ENCODE data around the gene FHIT. TPM values are rescaled to one million over a fixed set of nuclear protein-coding genes. Genes with fewer than 3 reads are reported as not detected.

The FHIT gene
- total and polyA plus RNA-seq, 2 of the 4 experiments (the other 2 are of a cell fraction) = 0.07 TPM; not detected in 1

DNA sequence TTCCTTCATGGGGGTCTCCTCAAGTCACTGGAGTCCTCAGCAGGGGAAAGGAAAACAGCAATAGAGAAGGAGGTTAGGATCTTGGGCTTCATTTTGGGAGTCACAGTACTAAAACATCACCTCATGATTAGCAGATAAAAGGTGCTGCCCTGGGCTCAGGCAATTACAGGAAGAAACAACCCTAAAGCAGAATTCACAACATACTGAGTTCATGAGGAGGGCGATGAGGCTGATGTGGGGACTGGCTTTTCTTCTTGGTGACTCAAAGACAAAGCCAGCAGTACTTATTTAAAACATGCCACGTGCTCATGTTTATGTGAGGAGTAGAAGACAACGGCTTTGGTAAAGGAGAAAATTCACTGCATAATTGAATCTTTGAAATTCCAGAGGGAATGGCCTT, 1379.1 kb downstream of the FHIT start:
- CTCF ChIA-PET = no interaction called here
- BruUV-seq (replicated peaks) = no TSS peak

More for the DNA sequence above, 1379.1 kb downstream of the FHIT start:
- Histone ChIP-seq H3K14ac (replicated peaks; ENCODE audit: low read depth, low read length) (no peak overlapping the region), H3K27ac (ENCODE audit: insufficient read depth, low read length) (no peak overlapping the region), H2AFZ (replicated peaks; ENCODE audit: low read length, poor library complexity) (no peak overlapping the region), H3K23ac (ENCODE audit: low read depth, low read length) (no peak overlapping the region), H3K9me1 (ENCODE audit: insufficient read depth, low read length) (no peaks in the 10 kb centered on the region), H2AK9ac (replicated peaks; ENCODE audit: low read depth, low read length, poor library complexity) (no peak overlapping the region), H2AK5ac (ENCODE audit: low read depth, low read length) (no peak overlapping the region), H3K4me2 (ENCODE audit: low read depth, low read length) (no peak overlapping the region), H3K79me1 (ENCODE audit: low read depth in 1 of 2, low read length in 2 of 2) (no peaks in the 10 kb centered on the region), H2BK120ac (ENCODE audit: low read depth, low read length) (no peak overlapping the region), H2BK20ac (ENCODE audit: low read depth, low read length) (no peak overlapping the region), H4K8ac (ENCODE audit: low read depth in 2 of 2, low read length in 2 of 2) (no peak overlapping the region), H3K56ac (ENCODE audit: extremely low read depth, insufficient read depth, low read length) (no peak overlapping the region), H3K9me3 (ENCODE audit: control insufficient read depth, insufficient read depth, low read length) (no peaks in the 10 kb centered on the region), H4K91ac (ENCODE audit: insufficient read depth, low read depth, low read length) (no peak overlapping the region), H4K20me1 (ENCODE audit: insufficient read depth, low read length) (no peaks in the 10 kb centered on the region), H3K27me3 (ENCODE audit: control insufficient read depth, insufficient read depth, low read length) (peaks cover 12% of the 10 kb centered on the region), H3K4me3 (ENCODE audit: insufficient read depth, low read depth, low read length) (no peak overlapping the region), H2BK5ac (ENCODE audit: low read depth, low read length, poor library complexity, severe bottlenecking) (no peak overlapping the region), H3K4ac (ENCODE audit: low read depth, low read length) (no peak overlapping the region), H3K18ac (ENCODE audit: low read depth, low read length) (no peak overlapping the region), H3K4me1 (ENCODE audit: control insufficient read depth, insufficient read depth, low read length) (no peaks in the 10 kb centered on the region), H4K5ac (ENCODE audit: low read depth, low read length) (no peak overlapping the region), H3K36me3 (ENCODE audit: control insufficient read depth, insufficient read depth, low read length) (no peaks in the 10 kb centered on the region), H3K9ac (ENCODE audit: low read depth, low read length) (no peak overlapping the region), H2BK15ac (ENCODE audit: low read depth, low read length) (no peak overlapping the region)
- in situ Hi-C loops (cut with MboI; ENCODE audit: low sequenced_read_pairs) (loop anchor here (25.0 kb wide), 1 partner anchor 1060 kb away; no protein-coding TSS in a partner anchor), dilution Hi-C loops (cut with HindIII; ENCODE audit: low sequenced_read_pairs, unreplicated experiment) (no loop called here), intact Hi-C loops (cut with micrococcal nuclease) (no loop called here)
- no peak for DNase-seq
- ATAC-seq (ENCODE audit: low read depth) = no peak
- no CpG with 5 or more reads among the region's 3 CpGs for WGBS, 2 experiments (ENCODE audit: extremely low coverage in 2 of 2, insufficient read length in 1 of 2)
- TF ChIP-seq MAFK (IDR thresholded peaks at IDR 0.05; ENCODE audit: low read depth, low read length) (no peak), RFX5 (IDR thresholded peaks at IDR 0.05; ENCODE audit: low read depth, low read length) (no peak), RCOR1 (IDR thresholded peaks at IDR 0.05; ENCODE audit: insufficient replicate concordance, low read length) (no peak)
- POLR2A ChIA-PET (ENCODE audit: unreplicated experiment) = interaction anchor here (0.6 kb wide), 1 partner anchor 261 kb away, joined by 5 read pairs; no protein-coding TSS in a partner anchor
